ENCODE results near the gene TMEM116.

The TMEM116 gene

DNA sequence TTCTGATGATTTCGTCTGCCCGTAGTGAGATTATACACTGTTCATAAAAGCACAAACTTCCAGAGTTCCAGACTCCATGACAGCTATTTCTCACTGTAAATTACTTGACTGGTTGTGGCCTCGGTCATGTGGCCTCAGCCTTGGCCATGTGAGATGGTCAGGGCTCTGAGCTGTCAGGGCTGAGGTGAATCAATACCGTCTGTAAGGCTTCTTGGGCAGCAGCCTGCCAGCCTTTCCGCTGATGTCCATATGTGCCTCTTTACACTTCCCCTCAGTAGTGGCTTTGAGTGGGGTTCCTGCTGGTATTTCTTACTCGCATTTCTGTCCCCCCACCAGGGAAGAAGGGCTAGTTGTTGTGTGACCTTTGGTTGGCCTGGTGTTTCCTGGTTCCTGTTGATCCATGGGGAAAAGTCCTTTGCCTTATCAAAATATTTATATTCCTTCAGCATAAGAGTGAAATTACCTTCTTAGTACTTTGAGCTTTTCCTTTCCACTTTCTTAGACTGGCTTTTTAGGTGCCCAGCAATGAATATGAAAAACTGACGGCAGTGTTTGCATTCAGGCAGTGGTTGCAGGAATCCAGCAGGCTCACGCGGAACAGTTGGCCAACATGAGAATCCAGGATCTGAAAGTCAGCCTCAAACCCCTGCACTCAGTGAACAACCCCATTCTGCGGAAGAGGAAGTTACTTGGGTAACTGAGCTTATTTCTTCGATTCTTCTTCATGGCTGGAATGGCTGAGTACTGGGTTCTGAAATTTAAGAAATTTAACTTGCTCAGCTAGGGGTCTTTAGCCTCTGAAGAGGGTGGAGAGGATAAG lies 124.8 kb downstream of the TMEM116 start:
- no peak for DNase-seq

- DNase-seq, result no peak
Observed at GRCh38 chr12:111886662-111887545, 126.1 kb downstream of the TMEM116 start.

GRCh38 chr12:111881716-111882115 lies 131.2 kb downstream of the TMEM116 start:
- DNase-seq, result no peak
